Kidney epithelial cell (primary cell): ENCODE measurements around the gene WHRN. TPM values are rescaled to one million over a fixed set of nuclear protein-coding genes. Genes with fewer than 3 reads are reported as not detected.

Experiments used
- DNase-seq: peaks from one replicate; pipeline ENCODE4 v3.0.0-alpha.2; 2010; ENCODE audit warnings: low read depth
- H3K27me3 ChIP-seq: 2 replicates; pipeline ENCODE4 v1.6.0; 2011; ENCODE audit warnings: low read length; ENCODE audit not compliant: control insufficient read depth, insufficient read depth
- H3K36me3 ChIP-seq: 2 replicates; pipeline ENCODE4 v1.5.1; 2011; ENCODE audit warnings: low read length; ENCODE audit not compliant: control insufficient read depth, insufficient read depth
- H3K4me3 ChIP-seq: 2 replicates; pipeline ENCODE4 v1.5.1; 2011; ENCODE audit warnings: low read depth, mild to moderate bottlenecking, control low read depth, low read length
- total RNA-seq: library from RNA; depleted of rRNA; stranded (reverse); fragments of >200 nt; gene quantifications from 2 replicates; pipeline ENCODE4 v1.2.3, GENCODE V29; 2015
- TF ChIP-seq, protein P1 (sequence below): IDR thresholded peaks from 2 replicates; pipeline ENCODE4 v1.5.1; 2011; ENCODE audit warnings: mild to moderate bottlenecking, moderate library complexity, low read length, control low read depth, inconsistent platforms; ENCODE audit not compliant: insufficient read depth, poor library complexity, severe bottlenecking

WHRN gene
- total RNA-seq, 1 donor from 2014 or later: 9.2 TPM

- Histone ChIP-seq H3K27me3 (no peaks in the 10 kb centered on the region), H3K36me3 (no peaks in the 10 kb centered on the region), H3K4me3 (no peak overlapping the region)
- no peak for DNase-seq
- TF ChIP-seq, protein P1, sequence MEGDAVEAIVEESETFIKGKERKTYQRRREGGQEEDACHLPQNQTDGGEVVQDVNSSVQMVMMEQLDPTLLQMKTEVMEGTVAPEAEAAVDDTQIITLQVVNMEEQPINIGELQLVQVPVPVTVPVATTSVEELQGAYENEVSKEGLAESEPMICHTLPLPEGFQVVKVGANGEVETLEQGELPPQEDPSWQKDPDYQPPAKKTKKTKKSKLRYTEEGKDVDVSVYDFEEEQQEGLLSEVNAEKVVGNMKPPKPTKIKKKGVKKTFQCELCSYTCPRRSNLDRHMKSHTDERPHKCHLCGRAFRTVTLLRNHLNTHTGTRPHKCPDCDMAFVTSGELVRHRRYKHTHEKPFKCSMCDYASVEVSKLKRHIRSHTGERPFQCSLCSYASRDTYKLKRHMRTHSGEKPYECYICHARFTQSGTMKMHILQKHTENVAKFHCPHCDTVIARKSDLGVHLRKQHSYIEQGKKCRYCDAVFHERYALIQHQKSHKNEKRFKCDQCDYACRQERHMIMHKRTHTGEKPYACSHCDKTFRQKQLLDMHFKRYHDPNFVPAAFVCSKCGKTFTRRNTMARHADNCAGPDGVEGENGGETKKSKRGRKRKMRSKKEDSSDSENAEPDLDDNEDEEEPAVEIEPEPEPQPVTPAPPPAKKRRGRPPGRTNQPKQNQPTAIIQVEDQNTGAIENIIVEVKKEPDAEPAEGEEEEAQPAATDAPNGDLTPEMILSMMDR: no peak
Measured at GRCh38 chr9:114499528-114499927, 5.7 kb downstream of the WHRN start.

GRCh38 chr9:114497727-114498382, 7.4 kb downstream of the WHRN start:
- DNase-seq: no peak
- Histone ChIP-seq H3K36me3 (no peaks in the 10 kb centered on the region), H3K27me3 (no peaks in the 10 kb centered on the region), H3K4me3 (no peak overlapping the region)
- TF ChIP-seq, protein P1: no peak

GRCh38 chr9:114497236-114497635, 8.0 kb downstream of the WHRN start:
- no peaks in the 10 kb centered on the region for H3K36me3 ChIP-seq
- H3K27me3 ChIP-seq: no peaks in the 10 kb centered on the region
- TF ChIP-seq, protein P1: no peak
- DNase-seq: no peak
- H3K4me3 ChIP-seq: no peak overlapping the region

DNA sequence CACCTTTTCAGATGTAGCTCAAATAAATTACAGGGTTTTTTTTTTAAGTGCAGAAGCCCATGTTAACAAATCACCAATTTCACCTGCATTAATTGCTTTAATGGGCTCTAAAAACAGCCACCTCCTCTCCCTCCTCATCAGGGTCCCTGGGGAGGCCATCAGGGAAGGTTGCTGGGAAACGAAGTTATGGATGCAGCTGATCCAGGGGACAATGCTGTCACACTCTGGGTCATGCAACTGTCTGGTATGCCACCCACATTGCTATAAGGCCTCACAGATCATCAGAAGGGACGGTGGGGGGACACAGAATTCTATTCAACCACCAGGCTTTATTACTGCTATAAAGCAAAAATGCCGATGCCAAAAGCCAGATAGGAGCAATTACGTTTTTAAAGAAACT, 9.3 kb downstream of the WHRN start:
- no peaks in the 10 kb centered on the region for H3K27me3 ChIP-seq
- DNase-seq: no peak
- TF ChIP-seq, protein P1: no peak
- no peaks in the 10 kb centered on the region for H3K36me3 ChIP-seq
- no peak overlapping the region for H3K4me3 ChIP-seq

- DNase-seq: no peak
- Histone ChIP-seq H3K36me3 (no peaks in the 10 kb centered on the region), H3K27me3 (no peaks in the 10 kb centered on the region), H3K4me3 (no peak overlapping the region)
- TF ChIP-seq, protein P1: no peak
Measured at GRCh38 chr9:114494776-114495569, 10.3 kb downstream of the WHRN start.
